NCI-H2196 (cell line): ENCODE results near the gene COX20.
A peak's percentile ranks its signal among the peaks of the same experiment; 100 is the strongest.
"Not testable (repeated sequence)": the region's sequence is repeated elsewhere in the genome, so short reads cannot be mapped to it uniquely, and the experiment has no call there.

Experiments
- DNase-seq: peaks from one replicate; lab custom pipeline; 2025; ENCODE audit not compliant: unreplicated experiment; lab: John Stamatoyannopoulos, UW

COX20 gene

GRCh38 chr1:244821134-244821533, 14.3 kb upstream of the COX20 start:
- DNase-seq, result no peak

- DNase-seq, result no peak
These were observed 12.6 kb upstream of the COX20 start for GRCh38 chr1:244822878-244823277.

DNA sequence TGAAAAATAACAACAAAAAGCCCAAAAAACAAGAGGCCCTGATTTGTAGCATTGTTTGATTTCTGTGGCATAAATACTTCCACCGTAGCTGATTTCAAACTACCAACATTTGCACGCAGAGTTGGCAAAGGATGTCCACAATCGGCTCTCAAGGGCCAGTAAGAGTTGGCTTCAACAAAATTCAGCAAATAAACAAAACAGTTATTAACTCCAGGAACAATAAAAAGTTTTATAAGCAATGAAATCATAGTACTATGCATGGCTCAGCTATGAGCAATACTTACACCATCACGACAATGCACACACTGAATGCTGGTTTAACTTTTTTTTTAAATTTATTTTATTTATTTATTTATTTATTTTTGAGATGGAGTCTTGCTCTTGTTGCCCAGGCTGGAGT, 8.7 kb upstream of the COX20 start:
- DNase-seq, result no peak

- no peak for DNase-seq
These were observed 4.8 kb upstream of the COX20 start for GRCh38 chr1:244830639-244831038.

- DNase-seq, result not testable (repeated sequence)
These were observed 2.2 kb upstream of the COX20 start for GRCh38 chr1:244833260-244833659.

GRCh38 chr1:244833734-244834542, 1.5 kb upstream of the COX20 start:
- DNase-seq, result peak; percentile 32

DNA sequence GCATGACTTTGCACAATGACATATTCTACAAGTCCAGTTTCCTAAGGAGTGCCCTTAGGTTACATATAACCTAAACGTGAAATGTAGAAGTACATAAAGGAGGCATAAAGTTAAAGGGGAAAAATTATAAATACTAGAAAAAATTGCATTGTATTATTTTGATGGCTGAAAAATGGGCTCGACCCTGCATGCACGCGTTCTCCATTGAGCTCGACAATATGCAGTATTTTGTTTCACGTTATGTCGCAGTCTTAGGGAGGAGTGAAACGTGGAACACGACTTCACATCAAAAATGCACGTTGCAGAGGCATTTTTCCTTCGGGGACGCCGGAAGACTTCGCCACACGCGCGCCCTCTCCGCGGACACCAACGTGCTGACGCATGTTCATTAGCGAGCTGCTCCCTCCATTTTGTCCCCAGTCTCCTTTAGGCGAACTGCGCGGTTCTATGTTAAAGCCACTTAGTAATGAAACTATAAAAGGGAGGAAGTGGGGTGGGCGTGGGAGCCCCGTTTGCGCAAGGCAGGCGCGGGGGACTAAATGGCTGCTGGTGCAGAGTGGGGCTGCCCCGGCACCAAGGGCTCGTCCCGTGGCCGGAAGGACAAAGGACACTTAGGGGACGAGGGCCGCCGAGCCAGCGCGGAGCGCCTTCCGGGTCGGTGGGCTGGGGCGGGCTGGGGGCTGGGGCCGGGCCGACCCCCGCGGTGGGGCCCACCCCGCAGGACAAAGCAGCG, 749 bp upstream of the COX20 start:
- peak; percentile 58 for DNase-seq

- no peak for DNase-seq
These were observed 670 bp downstream of the COX20 start for GRCh38 chr1:244836135-244836521.

GRCh38 chr1:244836584-244836983, 1.1 kb downstream of the COX20 start:
- DNase-seq, result no peak

GRCh38 chr1:244837597-244838258, 2.3 kb downstream of the COX20 start:
- DNase-seq, result no peak

DNA sequence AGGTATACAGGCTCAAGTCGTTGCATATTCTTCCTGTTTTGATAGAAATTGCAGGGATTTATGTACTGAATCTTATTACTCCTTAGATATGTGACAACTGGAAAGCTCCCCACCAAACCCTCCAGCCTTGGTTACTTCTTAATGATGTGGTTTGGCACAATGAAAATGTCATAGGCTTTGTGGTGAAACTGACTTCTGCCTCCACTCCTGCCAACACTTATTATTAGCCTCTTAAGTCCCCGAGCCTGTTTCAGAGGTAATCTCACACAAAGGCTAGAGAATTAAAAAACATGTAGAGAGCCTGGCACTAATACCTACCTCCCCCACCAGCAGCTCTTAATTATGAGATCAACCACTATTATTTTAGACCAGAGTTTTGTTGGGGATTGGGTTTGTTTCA, 4.2 kb downstream of the COX20 start:
- DNase-seq, result no peak

- DNase-seq, result no peak
These were observed 4.8 kb downstream of the COX20 start for GRCh38 chr1:244840219-244840794.

- no peak for DNase-seq
These were observed 5.9 kb downstream of the COX20 start for GRCh38 chr1:244841273-244841927.

GRCh38 chr1:244843148-244843978, 7.9 kb downstream of the COX20 start:
- DNase-seq, result no peak

- no peak for DNase-seq
These were observed 9.0 kb downstream of the COX20 start for GRCh38 chr1:244844155-244845121.

DNA sequence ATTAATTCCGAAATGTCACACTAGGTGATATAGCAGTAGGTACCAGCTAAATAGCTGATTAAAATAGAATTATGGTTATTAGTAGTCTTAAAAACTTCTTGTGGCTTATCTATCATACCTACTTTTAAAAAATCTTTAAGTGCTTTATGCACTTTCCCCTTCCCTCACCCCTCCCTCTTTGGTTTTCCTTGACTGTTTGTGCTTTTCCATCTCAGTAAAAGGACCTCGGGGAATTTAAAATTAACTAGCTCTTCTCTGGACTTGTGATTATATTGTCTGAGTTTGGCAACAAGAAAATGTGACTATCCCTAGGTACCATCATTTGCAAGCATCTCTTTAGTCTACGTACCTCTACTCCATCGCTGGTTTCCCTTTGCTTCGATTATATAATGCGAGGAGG, 11.2 kb downstream of the COX20 start:
- no peak for DNase-seq

GRCh38 chr1:244849189-244849866, 13.9 kb downstream of the COX20 start:
- DNase-seq, result no peak

- DNase-seq, result no peak
These were observed 14.8 kb downstream of the COX20 start for GRCh38 chr1:244850099-244850852.
